ENCODE data around the gene PTCD2.

The PTCD2 gene

GRCh38 chr5:72407078-72407477 is 86.9 kb downstream of the PTCD2 start:
- ChIA-PET POLR2A (no interaction called here), CTCF (interaction anchor here (0.7 to 1.7 kb wide), 4 partner anchors 9 to 60 kb away, joined by 3 to 7 read pairs (median 5); no protein-coding TSS in a partner anchor)
- TF ChIP-seq CTCF (IDR thresholded peaks at IDR 0.05; ENCODE audit: control extremely low read depth, extremely low read depth, low read depth, missing control alignments) = no peak
- no peak for DNase-seq (ENCODE audit: extremely low spot score)

DNA sequence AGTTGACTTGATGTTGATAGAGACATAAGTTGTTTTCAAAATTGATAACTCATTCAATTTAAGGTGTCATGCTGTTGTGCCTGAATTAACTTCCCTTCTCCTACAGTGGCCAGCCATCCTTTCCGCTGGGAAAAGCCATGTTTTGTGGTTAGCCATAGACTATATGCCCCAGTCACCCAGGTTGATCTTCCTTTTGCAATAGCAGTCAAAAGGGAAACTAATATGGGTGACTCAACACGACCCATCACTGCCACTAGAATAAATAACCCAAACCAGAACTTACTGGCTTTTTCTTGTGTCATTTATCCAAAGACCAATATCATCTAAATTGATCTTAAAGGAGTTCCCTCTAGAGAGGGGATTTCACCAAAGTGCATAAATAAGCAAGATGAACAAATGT is 87.4 kb downstream of the PTCD2 start:
- CTCF ChIA-PET = interaction anchor here (0.7 to 1.7 kb wide), 4 partner anchors 8 to 59 kb away, joined by 3 to 7 read pairs (median 5); no protein-coding TSS in a partner anchor
- POLR2A ChIA-PET = no interaction called here
- DNase-seq (ENCODE audit: extremely low spot score) = no peak
- TF ChIP-seq CTCF (IDR thresholded peaks at IDR 0.05; ENCODE audit: control extremely low read depth, extremely low read depth, low read depth, missing control alignments) = no peak

GRCh38 chr5:72408127-72408526 is 88.0 kb downstream of the PTCD2 start:
- no peak for TF ChIP-seq CTCF (IDR thresholded peaks at IDR 0.05; ENCODE audit: control extremely low read depth, extremely low read depth, low read depth, missing control alignments)
- no peak for DNase-seq (ENCODE audit: extremely low spot score)

GRCh38 chr5:72408603-72409002 is 88.4 kb downstream of the PTCD2 start:
- no peak for TF ChIP-seq CTCF (IDR thresholded peaks at IDR 0.05; ENCODE audit: control extremely low read depth, extremely low read depth, low read depth, missing control alignments)
- no peak for DNase-seq (ENCODE audit: extremely low spot score)
- ChIA-PET POLR2A (no interaction called here), CTCF (interaction anchor here (0.9 to 1.4 kb wide), 3 partner anchors 12 to 64 kb away, joined by 3 to 5 read pairs (median 4); no protein-coding TSS in a partner anchor)

More at GRCh38 chr5:72408127-72408526, 88.0 kb downstream of the PTCD2 start:
- POLR2A ChIA-PET = no interaction called here
- CTCF ChIA-PET = interaction anchor here (0.9 to 1.4 kb wide), 3 partner anchors 11 to 65 kb away, joined by 3 to 5 read pairs (median 4); no protein-coding TSS in a partner anchor

- CTCF ChIA-PET = interaction anchor here (1.2 kb wide), 1 partner anchor 19 kb away, joined by 3 read pairs; no protein-coding TSS in a partner anchor
- DNase-seq (ENCODE audit: extremely low spot score) = no peak
- POLR2A ChIA-PET = no interaction called here
- no peak for TF ChIP-seq CTCF (IDR thresholded peaks at IDR 0.05; ENCODE audit: control extremely low read depth, extremely low read depth, low read depth, missing control alignments)
Observed at GRCh38 chr5:72410688-72411295, 90.6 kb downstream of the PTCD2 start.

GRCh38 chr5:72412283-72413055 is 92.3 kb downstream of the PTCD2 start:
- no peak for TF ChIP-seq CTCF (IDR thresholded peaks at IDR 0.05; ENCODE audit: control extremely low read depth, extremely low read depth, low read depth, missing control alignments)
- no peak for DNase-seq (ENCODE audit: extremely low spot score)
- POLR2A ChIA-PET = no interaction called here
- CTCF ChIA-PET = interaction anchor here (0.9 to 1.9 kb wide), 10 partner anchors 10 to 199 kb away, joined by 3 to 13 read pairs (median 3); no protein-coding TSS in a partner anchor

Measured in GM10248 (cell line).